GM19455 (cell line): ENCODE results near the gene PCGF1.
"Not testable (repeated sequence)": the region's sequence is repeated elsewhere in the genome, so short reads cannot be mapped to it uniquely, and the experiment has no call there.

Source experiments
- ATAC-seq: cut with Tn5 transposase; IDR thresholded peaks from one replicate; pipeline ENCODE4 v1.9.1; 2021; ENCODE audit not compliant: unreplicated experiment

PCGF1 gene

DNA sequence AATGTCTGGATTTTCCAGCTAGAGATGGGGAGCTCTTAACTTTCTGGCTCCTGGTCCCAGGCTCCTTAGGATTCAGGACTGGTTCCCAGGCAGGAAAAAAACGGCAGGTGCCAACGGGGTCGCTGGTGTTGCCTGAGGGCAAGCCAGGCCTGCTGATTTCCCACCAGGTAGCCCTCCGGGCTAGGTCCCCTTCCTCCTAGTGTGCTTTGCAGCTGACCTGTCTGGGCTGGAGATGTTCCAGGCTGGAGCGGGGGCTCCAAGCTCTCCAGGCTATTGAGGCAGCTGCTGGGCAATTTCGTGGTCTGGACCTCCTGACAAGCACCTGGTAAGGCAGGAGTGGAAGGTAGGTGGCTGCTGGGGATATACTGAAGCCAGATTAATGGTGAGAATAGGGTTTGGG, 33.0 kb downstream of the PCGF1 start:
- ATAC-seq: no peak

DNA sequence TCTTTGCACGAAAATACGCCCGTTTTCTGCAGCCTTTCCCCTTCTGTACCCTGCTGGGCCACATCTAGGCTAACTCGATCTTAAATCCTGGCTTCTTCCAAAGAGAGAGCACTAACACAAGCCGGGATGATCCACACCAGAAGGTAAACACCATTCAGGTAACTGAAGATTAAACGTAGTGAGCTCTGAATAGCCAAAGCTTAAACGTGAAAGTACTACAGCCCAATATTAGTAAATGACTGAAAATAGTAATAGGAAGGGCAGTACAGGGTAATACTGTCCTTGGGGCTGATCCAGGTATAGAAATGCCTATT, 34.6 kb downstream of the PCGF1 start:
- ATAC-seq: no peak

DNA sequence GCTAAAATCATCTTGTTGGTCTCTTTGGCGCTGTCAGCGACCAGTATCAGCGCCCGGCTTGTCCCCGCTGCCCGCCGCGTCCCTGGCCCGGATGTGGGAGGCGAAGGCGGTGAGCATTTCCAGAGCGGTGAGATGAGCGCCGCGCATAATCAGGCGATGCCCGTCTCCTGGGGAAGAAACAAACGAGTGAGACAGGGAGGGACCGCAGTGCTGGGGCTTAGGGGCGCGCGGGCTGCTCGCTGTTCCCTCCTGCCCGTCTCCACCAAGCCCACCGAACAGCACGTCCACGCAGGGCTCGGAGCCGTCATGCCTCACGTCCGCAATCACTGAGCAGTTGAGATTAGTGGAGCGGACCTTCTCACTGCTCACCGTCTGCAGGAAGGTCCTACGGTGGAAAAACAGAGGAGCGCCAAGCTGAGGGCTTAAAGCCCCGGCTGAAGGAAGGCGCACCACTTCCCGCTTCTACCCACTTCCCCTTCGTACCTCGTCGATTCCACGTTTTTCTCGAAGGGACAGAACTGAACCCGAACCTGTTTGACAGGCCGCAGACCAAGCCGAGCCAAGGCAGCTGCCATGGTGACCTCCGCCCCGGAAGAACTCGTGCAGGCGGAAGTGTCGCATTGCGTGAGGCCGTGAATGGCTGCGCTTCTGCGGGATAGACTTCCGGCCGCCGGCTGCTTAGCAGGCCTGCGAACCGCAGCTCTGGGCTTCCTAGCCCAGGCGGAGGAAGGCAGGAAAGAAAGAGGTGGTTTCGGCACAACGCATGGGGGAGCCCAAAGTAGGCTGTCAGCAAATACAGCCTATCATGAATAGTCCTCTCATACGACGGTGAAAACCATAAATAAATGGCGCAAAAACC, 35.2 kb downstream of the PCGF1 start, which contains the start of gene MRPL53:
Gene MRPL53 (minus strand): TSS at position 595 of the 859 bp plus-strand sequence. CDS start 20 bp downstream, at position 575.
- peak; percentile 89 for ATAC-seq

DNA sequence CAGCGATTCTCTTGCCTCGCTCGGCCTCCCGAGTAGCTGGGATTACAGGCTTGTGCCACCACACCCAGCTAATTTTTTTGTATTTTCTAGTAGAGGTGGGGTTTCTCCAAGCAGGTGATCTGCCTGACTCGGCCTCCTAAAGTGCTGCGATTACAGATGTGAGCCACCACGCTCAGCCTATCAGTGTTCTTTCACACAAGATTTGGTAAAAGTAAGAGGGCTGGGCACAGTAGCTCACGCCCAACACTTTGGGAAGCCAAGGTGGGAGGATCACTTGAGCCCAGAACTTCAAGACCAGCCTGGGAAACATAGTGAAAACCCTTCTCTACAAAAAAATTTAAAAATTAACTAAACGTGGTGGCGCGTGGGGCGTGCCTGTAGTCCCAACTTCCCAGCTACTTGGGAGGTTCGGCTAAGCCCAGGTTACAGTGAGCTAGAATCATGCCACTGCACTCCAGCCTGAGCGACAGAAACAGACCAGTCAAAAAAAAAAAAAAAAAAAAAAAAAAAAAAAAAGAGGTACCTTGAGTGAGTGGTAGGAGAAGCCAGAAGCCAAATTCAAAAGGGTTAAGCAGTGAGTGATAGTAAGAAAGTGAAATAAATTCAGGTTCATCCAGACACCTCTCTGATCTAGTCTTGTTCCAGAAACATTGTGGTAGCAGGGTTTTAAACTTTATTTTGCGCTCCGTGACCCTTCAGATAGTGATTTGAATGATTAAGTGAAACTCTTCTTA, 36.0 kb downstream of the PCGF1 start:
- ATAC-seq: no peak

DNA sequence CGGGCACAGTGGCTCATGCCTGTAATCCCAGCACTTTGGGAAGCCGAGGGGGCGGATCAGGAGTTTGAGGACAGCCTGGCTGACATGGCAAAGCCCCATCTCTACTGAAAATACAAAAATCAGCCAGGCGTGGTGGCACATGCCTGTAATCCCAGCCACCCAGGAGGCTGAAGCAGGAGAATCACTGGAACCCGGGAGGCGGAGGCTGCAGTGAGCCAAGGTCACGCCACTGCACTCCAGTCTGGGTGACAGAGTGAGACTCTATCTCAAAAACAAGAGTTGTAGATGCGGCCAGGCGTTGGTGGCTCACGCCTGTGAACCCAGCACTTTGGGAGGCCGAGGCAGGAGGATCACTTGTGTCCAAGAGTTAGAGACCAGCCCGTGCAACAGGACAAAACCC, 36.8 kb downstream of the PCGF1 start:
- ATAC-seq: not testable (repeated sequence)

DNA sequence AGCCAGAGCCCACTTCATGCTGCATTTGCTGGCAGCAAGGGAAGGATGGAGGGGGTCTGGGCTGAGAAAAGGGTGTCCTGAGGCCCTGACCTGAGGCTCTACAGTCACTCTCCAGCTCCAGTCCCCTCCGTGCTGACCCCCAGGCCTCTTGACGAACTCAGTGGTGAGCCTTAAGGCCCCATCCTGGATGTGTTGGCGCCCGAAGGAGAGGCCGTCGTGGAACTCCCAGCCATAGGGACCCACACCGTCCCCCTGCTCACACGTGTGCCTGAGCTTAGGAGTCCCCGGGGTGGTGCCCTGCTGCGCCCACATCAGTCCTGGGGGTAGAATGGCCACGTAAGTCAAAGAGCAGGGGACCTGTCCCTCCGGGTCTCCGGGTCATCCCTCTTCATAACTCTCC, 43.1 kb downstream of the PCGF1 start:
- ATAC-seq: peak; percentile 1

DNA sequence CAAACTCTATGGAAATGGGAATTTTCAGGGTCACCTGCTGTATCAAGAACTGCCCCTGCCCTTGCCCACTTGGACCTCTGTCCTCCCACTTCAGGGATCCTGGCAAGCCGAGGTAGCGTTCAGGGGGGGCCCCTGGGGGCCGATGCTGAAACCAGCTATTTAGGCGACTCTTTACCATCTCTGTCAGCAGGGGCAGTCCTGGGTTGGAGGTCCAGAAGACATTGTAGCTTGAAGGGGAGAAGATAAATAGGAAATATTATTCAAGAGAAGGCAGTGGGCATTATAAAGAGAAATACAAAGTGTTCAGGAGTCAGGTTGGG, 44.7 kb downstream of the PCGF1 start:
- no peak for ATAC-seq

DNA sequence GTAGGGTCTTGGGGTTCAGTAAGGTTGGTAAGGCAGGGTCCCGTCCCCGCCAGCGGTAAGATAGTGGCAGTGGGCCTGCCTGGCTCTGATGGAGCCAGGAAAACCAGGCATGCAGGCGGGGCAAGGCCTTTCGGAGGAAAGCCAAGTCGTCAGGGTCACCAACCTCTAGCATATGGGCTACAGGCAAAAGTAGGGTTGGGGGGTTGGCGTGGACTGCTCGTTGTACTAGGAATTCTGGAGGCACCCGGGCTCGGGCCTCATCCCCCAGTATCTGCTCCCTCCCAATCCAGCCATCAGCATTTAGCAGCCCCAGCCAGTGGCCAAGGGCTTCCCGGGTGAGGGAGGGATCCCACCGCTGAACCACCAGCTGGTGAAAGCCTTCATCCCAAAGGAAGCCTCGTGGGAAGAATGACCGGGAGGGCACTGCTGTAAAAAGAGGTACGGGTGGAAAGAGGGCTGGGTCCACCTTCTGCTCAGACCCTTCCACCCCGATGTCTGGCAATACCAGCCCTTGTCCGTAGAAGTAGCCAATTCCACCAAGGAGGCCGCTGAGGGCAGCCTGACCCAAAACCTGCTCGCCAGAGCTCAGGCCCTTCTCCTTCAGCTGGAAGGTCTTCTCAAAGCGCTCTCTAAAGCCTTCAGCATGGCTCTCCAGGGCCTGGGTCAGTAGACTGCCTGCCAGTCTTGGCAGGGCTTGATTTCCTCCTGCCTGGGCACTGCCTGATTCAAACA, 45.3 kb downstream of the PCGF1 start:
- ATAC-seq: no peak

DNA sequence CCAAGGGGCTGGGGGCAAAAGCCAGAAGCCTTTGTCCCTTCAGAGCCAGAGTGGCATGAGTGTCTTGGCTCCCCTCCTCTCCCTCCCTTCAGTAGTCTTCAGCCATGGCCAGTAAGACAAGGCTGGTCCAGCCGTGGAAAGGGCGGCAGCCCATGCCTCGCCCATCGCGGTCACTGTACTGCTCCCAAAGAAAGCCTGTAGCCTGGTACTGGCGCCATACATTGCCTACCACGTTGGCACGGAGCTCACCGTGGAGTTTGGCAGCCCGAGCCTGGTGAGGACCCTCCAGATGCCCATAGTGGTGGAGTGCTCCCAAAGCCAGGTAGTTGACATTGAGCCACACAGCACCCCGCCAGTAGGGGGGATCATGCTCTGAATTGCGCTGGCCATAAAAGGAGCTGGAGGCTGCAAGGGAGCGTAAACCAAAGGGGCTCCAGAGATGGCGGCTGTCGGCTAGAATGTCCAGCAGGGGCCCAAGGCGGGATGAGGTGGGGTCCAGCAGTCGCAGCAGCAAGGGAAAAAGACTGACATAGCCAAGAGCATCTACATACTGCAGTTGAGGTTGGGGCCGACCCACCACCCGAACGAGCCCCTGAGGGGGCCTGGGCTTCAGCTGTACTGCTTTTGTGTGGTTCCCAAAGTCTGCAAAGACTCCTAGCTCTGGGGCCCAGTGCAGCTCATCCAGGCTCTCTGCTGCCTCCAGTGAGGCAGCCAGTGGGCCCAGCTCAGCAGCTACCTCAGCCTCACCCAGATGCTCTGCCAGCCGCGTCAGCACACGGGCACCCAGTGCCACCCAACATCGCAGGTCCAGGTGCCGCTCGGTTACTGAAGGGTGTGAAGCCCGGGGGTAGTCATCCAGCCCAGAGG, 46.1 kb downstream of the PCGF1 start:
- no peak for ATAC-seq

DNA sequence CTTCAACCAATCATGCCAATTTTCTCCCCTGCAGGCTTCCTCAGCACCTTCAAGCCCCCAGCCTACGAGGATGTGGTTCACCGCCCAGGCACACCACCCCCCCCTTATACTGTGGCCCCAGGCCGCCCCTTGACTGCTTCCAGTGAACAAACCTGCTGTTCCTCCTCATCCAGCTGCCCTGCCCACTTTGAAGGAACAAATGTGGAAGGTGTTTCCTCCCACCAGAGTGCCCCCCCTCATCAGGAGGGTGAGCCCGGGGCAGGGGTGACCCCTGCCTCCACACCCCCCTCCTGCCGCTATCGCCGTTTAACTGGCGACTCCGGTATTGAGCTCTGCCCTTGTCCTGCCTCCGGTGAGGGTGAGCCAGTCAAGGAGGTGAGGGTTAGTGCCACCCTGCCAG, 47.3 kb downstream of the PCGF1 start:
- not testable (repeated sequence) for ATAC-seq

DNA sequence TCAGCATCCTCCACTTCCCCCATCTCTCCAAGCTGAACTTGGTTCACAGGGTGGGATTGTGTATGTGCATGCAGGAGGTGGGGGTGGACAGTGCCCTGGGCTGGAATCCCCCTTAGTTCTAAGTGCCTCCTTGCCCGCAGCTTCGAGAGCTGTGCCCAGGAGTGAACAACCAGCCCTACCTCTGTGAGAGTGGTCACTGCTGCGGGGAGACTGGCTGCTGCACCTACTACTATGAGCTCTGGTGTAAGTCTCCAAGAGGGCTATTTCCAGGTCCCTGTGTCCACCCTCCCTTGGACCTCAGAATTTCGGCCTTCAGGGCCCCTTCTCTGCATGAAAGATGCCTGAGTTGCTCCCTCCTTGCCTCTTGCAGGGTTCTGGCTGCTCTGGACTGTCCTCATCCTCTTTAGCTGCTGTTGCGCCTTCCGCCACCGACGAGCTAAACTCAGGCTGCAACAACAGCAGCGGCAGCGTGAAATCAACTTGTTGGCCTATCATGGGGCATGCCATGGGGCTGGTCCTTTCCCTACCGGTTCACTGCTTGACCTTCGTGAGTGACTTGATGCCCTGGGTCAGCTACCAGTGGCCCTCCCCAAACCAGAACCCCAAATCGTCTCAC, 47.9 kb downstream of the PCGF1 start:
- not testable (repeated sequence) for ATAC-seq

DNA sequence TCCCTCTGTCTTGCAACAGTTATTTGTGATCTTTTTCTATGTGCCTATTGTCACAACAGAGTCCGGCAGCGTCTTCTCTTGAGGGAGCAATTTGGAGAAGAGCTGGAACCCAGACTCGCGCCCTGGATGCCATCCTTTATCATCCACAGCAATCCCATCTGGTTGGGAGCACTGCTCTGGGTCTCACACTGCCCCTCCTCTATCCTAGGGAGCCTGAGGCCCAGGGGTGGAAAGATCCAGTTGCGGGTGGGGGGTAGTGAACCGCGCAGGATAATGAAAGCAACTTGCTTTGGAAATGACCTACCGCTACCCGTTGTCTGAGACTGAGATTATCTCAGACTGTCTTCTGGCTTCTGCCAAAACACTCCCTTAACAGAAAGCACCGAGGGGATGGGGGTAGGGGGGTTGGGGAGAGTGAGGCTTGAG, 48.5 kb downstream of the PCGF1 start:
- no peak for ATAC-seq

DNA sequence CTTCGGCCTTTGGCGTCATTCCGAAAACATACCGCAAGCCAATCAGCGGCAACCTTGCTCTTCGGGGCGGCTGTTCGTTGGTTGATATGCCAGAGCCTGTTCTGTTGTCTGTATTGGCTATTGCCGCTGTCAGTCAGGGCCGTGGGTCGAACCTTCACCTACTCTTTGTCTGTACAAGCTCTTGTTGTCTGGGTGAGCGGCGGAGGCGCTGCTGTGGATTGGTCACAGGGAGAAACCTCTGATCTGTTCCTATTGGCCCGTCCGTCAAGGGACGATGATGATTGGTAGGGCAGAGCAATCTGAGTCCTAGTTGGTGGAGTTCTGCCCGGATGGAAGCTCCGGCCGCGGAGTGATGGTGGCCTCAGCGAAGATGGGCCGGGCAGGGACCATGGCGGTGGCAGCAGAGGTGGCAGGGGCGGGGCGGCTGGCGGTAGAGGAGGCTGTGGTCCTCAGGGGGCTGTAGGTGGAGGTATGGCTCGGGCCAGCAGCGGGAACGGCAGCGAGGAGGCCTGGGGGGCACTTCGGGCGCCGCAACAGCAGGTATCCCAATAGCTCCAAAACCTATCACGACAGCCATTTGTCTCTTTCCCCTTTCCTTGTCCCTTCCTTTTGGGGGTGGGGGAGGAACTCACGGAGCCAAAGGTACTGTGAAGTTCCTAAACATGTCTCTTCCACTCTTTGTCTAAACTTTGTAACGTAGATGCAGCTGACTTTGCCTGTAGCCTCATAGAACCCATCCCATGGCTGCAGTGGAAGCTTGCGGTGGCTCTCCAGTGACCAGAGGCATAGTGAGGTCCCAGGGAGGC, 49.2 kb downstream of the PCGF1 start, which contains the start of gene WBP1:
Gene WBP1 (plus strand): TSS at position 307 of the 806 bp plus-strand sequence. CDS start 165 bp downstream, at position 472.
- ATAC-seq: peak; percentile 79

DNA sequence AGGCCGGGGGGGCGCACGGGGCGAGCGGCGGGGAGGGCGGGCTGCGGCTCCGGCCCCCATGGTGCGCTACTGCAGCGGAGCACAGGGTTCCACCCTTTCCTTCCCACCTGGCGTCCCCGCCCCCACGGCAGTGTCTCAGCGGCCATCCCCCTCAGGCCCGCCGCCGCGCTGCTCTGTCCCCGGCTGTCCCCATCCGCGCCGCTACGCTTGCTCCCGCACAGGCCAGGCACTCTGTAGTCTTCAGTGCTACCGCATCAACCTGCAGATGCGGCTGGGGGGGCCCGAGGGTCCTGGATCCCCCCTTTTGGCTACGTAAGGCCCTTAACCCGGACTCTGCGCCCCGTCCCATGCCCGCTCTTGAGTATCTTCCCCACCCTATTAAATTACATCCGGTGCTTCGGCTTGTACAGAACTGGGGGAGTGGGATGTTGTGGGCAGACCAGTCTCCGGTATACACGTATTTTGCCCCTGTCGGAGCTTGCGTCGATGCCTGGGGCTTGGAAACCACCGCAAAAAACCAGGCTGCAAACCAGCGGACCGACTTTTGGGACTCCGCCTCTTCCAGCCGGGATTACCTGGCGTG, 49.9 kb downstream of the PCGF1 start:
- ATAC-seq: peak; percentile 36

DNA sequence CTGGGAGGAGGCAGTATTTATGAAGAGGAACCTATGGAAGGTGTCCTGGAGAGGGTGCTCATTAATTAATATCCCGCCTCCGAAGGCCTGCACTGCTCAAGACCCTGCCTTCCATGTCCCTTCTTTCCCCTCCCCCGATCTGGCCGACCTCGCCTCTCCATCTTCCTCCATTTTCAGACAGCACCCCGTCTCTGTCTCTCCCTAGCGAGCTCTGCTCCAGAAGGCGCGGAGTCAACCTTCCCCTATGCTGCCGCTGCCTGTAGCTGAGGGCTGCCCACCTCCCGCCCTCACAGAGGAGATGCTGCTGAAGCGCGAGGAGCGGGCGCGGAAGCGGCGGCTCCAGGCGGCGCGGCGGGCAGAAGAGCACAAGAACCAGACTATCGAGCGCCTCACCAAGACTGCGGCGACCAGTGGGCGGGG, 50.4 kb downstream of the PCGF1 start:
- no peak for ATAC-seq
